ENCODE data around the gene SELENOT.
"Not testable (repeated sequence)": the region's sequence is repeated elsewhere in the genome, so short reads cannot be mapped to it uniquely, and the experiment has no call there.

Gene SELENOT

GRCh38 chr3:150603153-150603979 is at the start of gene SELENOT:
Gene SELENOT (plus strand): TSS chr3:150603321. CDS start chr3:150603363, 42 bp downstream.
- DNase-seq (ENCODE audit: low read depth in 1 of 2, low spot score in 1 of 2): peak; percentile 86 to 93

GRCh38 chr3:150555859-150556436 is 47.2 kb upstream of the SELENOT start:
- DNase-seq (ENCODE audit: low read depth in 1 of 2, low spot score in 1 of 2): no peak

GRCh38 chr3:150556792-150557191 is 46.3 kb upstream of the SELENOT start:
- no peak for DNase-seq (ENCODE audit: low read depth in 1 of 2, low spot score in 1 of 2)

GRCh38 chr3:150557725-150558124 is 45.4 kb upstream of the SELENOT start:
- DNase-seq (ENCODE audit: low read depth in 1 of 2, low spot score in 1 of 2): no peak

- no peak for DNase-seq (ENCODE audit: low read depth in 1 of 2, low spot score in 1 of 2)
Measured at GRCh38 chr3:150564243-150564642, 38.9 kb upstream of the SELENOT start.

GRCh38 chr3:150567328-150567727 is 35.8 kb upstream of the SELENOT start:
- no peak for DNase-seq (ENCODE audit: low read depth in 1 of 2, low spot score in 1 of 2)

- no peak for DNase-seq (ENCODE audit: low read depth in 1 of 2, low spot score in 1 of 2)
Measured at GRCh38 chr3:150577855-150578254, 25.3 kb upstream of the SELENOT start.

GRCh38 chr3:150581174-150581573 is 21.9 kb upstream of the SELENOT start:
- DNase-seq (ENCODE audit: low read depth in 1 of 2, low spot score in 1 of 2): no peak

- no peak for DNase-seq (ENCODE audit: low read depth in 1 of 2, low spot score in 1 of 2)
Measured at GRCh38 chr3:150582620-150583019, 20.5 kb upstream of the SELENOT start.

- DNase-seq (ENCODE audit: low read depth in 1 of 2, low spot score in 1 of 2): no peak
Measured at GRCh38 chr3:150583028-150583427, 20.1 kb upstream of the SELENOT start.

- no peak for DNase-seq (ENCODE audit: low read depth in 1 of 2, low spot score in 1 of 2)
Measured at GRCh38 chr3:150588027-150588830, 14.9 kb upstream of the SELENOT start.

GRCh38 chr3:150589759-150590158 is 13.4 kb upstream of the SELENOT start:
- DNase-seq (ENCODE audit: low read depth in 1 of 2, low spot score in 1 of 2): no peak

- DNase-seq (ENCODE audit: low read depth in 1 of 2, low spot score in 1 of 2): no peak
Measured at GRCh38 chr3:150594150-150594549, 9.0 kb upstream of the SELENOT start.

- no peak for DNase-seq (ENCODE audit: low read depth in 1 of 2, low spot score in 1 of 2)
Measured at GRCh38 chr3:150597646-150598045, 5.5 kb upstream of the SELENOT start.

GRCh38 chr3:150599611-150600297 is 3.4 kb upstream of the SELENOT start:
- DNase-seq (ENCODE audit: low read depth in 1 of 2, low spot score in 1 of 2): no peak

- not testable (repeated sequence) for DNase-seq (ENCODE audit: low read depth in 1 of 2, low spot score in 1 of 2)
Measured at GRCh38 chr3:150600647-150601530, 2.2 kb upstream of the SELENOT start.

GRCh38 chr3:150602426-150603152 is 532 bp upstream of the SELENOT start:
- no peak for DNase-seq (ENCODE audit: low read depth in 1 of 2, low spot score in 1 of 2)

GRCh38 chr3:150603980-150604319 is 829 bp downstream of the SELENOT start:
- no peak for DNase-seq (ENCODE audit: low read depth in 1 of 2, low spot score in 1 of 2)

- DNase-seq (ENCODE audit: low read depth in 1 of 2, low spot score in 1 of 2): no peak
Measured at GRCh38 chr3:150605998-150606641, 3.0 kb downstream of the SELENOT start.
